ENCODE results near the gene AFTPH.
A peak's percentile ranks its signal among the peaks of the same experiment; 100 is the strongest.

AFTPH gene

GRCh38 chr2:64607381-64608304, 83.5 kb downstream of the AFTPH start:
- Histone ChIP-seq H3K36me3 (replicated peaks) (no peaks in the 10 kb centered on the region), H3K4me3 (no peak overlapping the region), H3K4me1 (peaks cover 5% of the 10 kb centered on the region; the same call in 1 of the 2 replicates), H3K9me3 (no peaks in the 10 kb centered on the region), H3K27me3 (ENCODE audit: low read depth) (no peaks in the 10 kb centered on the region)
- no peak for DNase-seq (ENCODE audit: low spot score in 2 of 2)
- in situ Hi-C loops (cut with MboI; ENCODE audit: low sequenced_read_pairs), result no loop called here

GRCh38 chr2:64608867-64609226, 84.7 kb downstream of the AFTPH start:
- Histone ChIP-seq H3K36me3 (replicated peaks) (no peaks in the 10 kb centered on the region), H3K27me3 (ENCODE audit: low read depth) (no peaks in the 10 kb centered on the region), H3K4me3 (peak overlapping the region; percentile 19), H3K4me1 (peaks cover 5% of the 10 kb centered on the region; the same call in 1 of the 2 replicates), H3K9me3 (no peaks in the 10 kb centered on the region)
- peak in 1 of 2 experiments; percentile 26 for DNase-seq (ENCODE audit: low spot score in 2 of 2)
- in situ Hi-C loops (cut with MboI; ENCODE audit: low sequenced_read_pairs), result no loop called here

- peak overlapping the region; percentile 24 for H3K4me3 ChIP-seq
- in situ Hi-C loops (cut with MboI; ENCODE audit: low sequenced_read_pairs), result no loop called here
- no peaks in the 10 kb centered on the region for H3K36me3 ChIP-seq (replicated peaks)
- peaks cover 5% of the 10 kb centered on the region; the same call in 1 of the 2 replicates for H3K4me1 ChIP-seq
- DNase-seq (ENCODE audit: low spot score in 2 of 2), result peak in 1 of 2 experiments; percentile 66
- H3K27me3 ChIP-seq (ENCODE audit: low read depth), result no peaks in the 10 kb centered on the region
- H3K9me3 ChIP-seq, result no peaks in the 10 kb centered on the region
These were observed 85.3 kb downstream of the AFTPH start for GRCh38 chr2:64609227-64609941.

GRCh38 chr2:64609942-64610281, 85.8 kb downstream of the AFTPH start:
- DNase-seq (ENCODE audit: low spot score in 2 of 2), result no peak
- Histone ChIP-seq H3K9me3 (no peaks in the 10 kb centered on the region), H3K4me1 (peaks cover 5% of the 10 kb centered on the region; the same call in 1 of the 2 replicates), H3K36me3 (replicated peaks) (no peaks in the 10 kb centered on the region), H3K4me3 (no peak overlapping the region; the same call in 1 of the 2 replicates), H3K27me3 (ENCODE audit: low read depth) (no peaks in the 10 kb centered on the region)
- in situ Hi-C loops (cut with MboI; ENCODE audit: low sequenced_read_pairs), result no loop called here

GRCh38 chr2:64610316-64610855, 86.3 kb downstream of the AFTPH start:
- no peak overlapping the region for H3K4me3 ChIP-seq
- peaks cover 5% of the 10 kb centered on the region; the same call in 1 of the 2 replicates for H3K4me1 ChIP-seq
- in situ Hi-C loops (cut with MboI; ENCODE audit: low sequenced_read_pairs), result no loop called here
- H3K27me3 ChIP-seq (ENCODE audit: low read depth), result no peaks in the 10 kb centered on the region
- H3K36me3 ChIP-seq (replicated peaks), result no peaks in the 10 kb centered on the region
- H3K9me3 ChIP-seq, result no peaks in the 10 kb centered on the region
- no peak for DNase-seq (ENCODE audit: low spot score in 2 of 2)

- H3K9me3 ChIP-seq, result no peaks in the 10 kb centered on the region
- peaks cover 15% of the 10 kb centered on the region for H3K4me1 ChIP-seq
- no peak overlapping the region for H3K4me3 ChIP-seq
- in situ Hi-C loops (cut with MboI; ENCODE audit: low sequenced_read_pairs), result no loop called here
- no peaks in the 10 kb centered on the region for H3K27me3 ChIP-seq (ENCODE audit: low read depth)
- DNase-seq (ENCODE audit: low spot score in 2 of 2), result no peak
- H3K36me3 ChIP-seq (replicated peaks), result no peaks in the 10 kb centered on the region
These were observed 88.6 kb downstream of the AFTPH start for GRCh38 chr2:64612575-64613195.

- Histone ChIP-seq H3K4me3 (no peak overlapping the region), H3K27me3 (ENCODE audit: low read depth) (no peaks in the 10 kb centered on the region), H3K4me1 (peaks cover 21% of the 10 kb centered on the region), H3K9me3 (no peaks in the 10 kb centered on the region), H3K36me3 (replicated peaks) (no peaks in the 10 kb centered on the region)
- in situ Hi-C loops (cut with MboI; ENCODE audit: low sequenced_read_pairs), result no loop called here
- DNase-seq (ENCODE audit: low spot score in 2 of 2), result no peak
These were observed 89.1 kb downstream of the AFTPH start for GRCh38 chr2:64613276-64613675.

GRCh38 chr2:64615192-64615763, 91.2 kb downstream of the AFTPH start:
- Histone ChIP-seq H3K4me3 (no peak overlapping the region), H3K36me3 (replicated peaks) (no peaks in the 10 kb centered on the region), H3K4me1 (peaks cover 20% of the 10 kb centered on the region), H3K9me3 (no peaks in the 10 kb centered on the region), H3K27me3 (ENCODE audit: low read depth) (no peaks in the 10 kb centered on the region)
- in situ Hi-C loops (cut with MboI; ENCODE audit: low sequenced_read_pairs), result no loop called here
- DNase-seq (ENCODE audit: low spot score in 2 of 2), result no peak

- Histone ChIP-seq H3K4me1 (peaks cover 25% of the 10 kb centered on the region), H3K36me3 (replicated peaks) (no peaks in the 10 kb centered on the region), H3K9me3 (no peaks in the 10 kb centered on the region), H3K4me3 (no peak overlapping the region), H3K27me3 (ENCODE audit: low read depth) (no peaks in the 10 kb centered on the region)
- in situ Hi-C loops (cut with MboI; ENCODE audit: low sequenced_read_pairs), result no loop called here
- no peak for DNase-seq (ENCODE audit: low spot score in 2 of 2)
These were observed 91.9 kb downstream of the AFTPH start for GRCh38 chr2:64615844-64616536.

GRCh38 chr2:64617631-64618151, 93.6 kb downstream of the AFTPH start:
- peaks cover 28% of the 10 kb centered on the region for H3K4me1 ChIP-seq
- in situ Hi-C loops (cut with MboI; ENCODE audit: low sequenced_read_pairs), result no loop called here
- DNase-seq (ENCODE audit: low spot score in 2 of 2), result peak; percentile 77 to 79
- H3K9me3 ChIP-seq, result no peaks in the 10 kb centered on the region
- H3K27me3 ChIP-seq (ENCODE audit: low read depth), result no peaks in the 10 kb centered on the region
- no peaks in the 10 kb centered on the region for H3K36me3 ChIP-seq (replicated peaks)
- no peak overlapping the region for H3K4me3 ChIP-seq

- no peaks in the 10 kb centered on the region for H3K27me3 ChIP-seq (ENCODE audit: low read depth)
- DNase-seq (ENCODE audit: low spot score in 2 of 2), result peak; percentile 58 to 90
- no peaks in the 10 kb centered on the region for H3K36me3 ChIP-seq (replicated peaks)
- H3K4me3 ChIP-seq, result no peak overlapping the region
- in situ Hi-C loops (cut with MboI; ENCODE audit: low sequenced_read_pairs), result no loop called here
- no peaks in the 10 kb centered on the region for H3K9me3 ChIP-seq
- peaks cover 28% of the 10 kb centered on the region for H3K4me1 ChIP-seq
These were observed 96.5 kb downstream of the AFTPH start for GRCh38 chr2:64620661-64621060.

GRCh38 chr2:64622443-64623241, 98.5 kb downstream of the AFTPH start:
- H3K4me3 ChIP-seq, result no peak overlapping the region
- no peak for DNase-seq (ENCODE audit: low spot score in 2 of 2)
- in situ Hi-C loops (cut with MboI; ENCODE audit: low sequenced_read_pairs), result no loop called here

More at GRCh38 chr2:64622443-64623241, 98.5 kb downstream of the AFTPH start:
- Histone ChIP-seq H3K27me3 (ENCODE audit: low read depth) (no peaks in the 10 kb centered on the region), H3K9me3 (no peaks in the 10 kb centered on the region), H3K36me3 (replicated peaks) (no peaks in the 10 kb centered on the region), H3K4me1 (peaks cover 19% of the 10 kb centered on the region)

Data from HAP-1 (cell line).